Kidney glomerular epithelial cell (primary cell): ENCODE results near the gene C11orf86.
"Not testable (repeated sequence)": the region's sequence is repeated elsewhere in the genome, so short reads cannot be mapped to it uniquely, and the experiment has no call there.

Experiments used
- DNase-seq: peaks from one replicate; lab custom pipeline; 2025; lab: John Stamatoyannopoulos, UW

C11orf86 gene, protein sequence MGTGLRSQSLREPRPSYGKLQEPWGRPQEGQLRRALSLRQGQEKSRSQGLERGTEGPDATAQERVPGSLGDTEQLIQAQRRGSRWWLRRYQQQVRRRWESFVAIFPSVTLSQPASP

DNA sequence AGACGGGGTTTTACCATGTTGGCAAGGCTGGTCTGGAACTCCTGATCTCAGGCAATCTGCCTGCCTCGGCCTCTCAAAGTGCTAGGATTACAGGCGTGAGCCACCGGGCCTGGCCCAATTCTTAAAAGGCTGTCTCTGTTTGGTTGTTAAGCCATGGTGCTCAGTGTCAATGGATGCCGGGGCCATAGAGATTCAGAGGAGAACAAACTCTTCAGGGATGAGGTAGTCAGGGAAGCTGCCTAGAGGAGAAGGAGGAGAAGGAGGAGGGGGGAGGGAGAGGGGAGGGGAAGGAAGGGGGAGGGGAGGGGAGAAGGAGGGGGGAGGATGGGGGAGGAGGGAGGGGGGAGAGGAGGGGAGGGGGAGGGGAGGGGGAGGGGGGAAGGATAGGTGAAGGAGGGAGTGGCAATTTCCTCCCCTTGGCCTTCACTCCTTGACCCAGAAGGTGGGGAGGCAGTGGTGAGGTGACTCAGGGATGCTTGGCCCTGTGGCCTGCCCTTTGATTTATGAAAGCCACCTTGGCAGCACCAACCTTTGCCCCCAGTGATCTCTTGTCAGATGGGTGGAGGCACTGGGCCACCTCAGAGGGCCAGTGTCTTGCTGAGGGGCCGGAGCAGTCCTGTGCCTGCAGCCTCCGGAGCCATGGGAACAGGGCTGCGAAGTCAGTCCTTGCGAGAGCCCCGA lies at the start of gene C11orf86:
TSS of gene C11orf86 (plus strand) at position 581 of the 681 bp plus-strand sequence. CDS start at position 640, 59 bp downstream.
- no peak for DNase-seq

DNA sequence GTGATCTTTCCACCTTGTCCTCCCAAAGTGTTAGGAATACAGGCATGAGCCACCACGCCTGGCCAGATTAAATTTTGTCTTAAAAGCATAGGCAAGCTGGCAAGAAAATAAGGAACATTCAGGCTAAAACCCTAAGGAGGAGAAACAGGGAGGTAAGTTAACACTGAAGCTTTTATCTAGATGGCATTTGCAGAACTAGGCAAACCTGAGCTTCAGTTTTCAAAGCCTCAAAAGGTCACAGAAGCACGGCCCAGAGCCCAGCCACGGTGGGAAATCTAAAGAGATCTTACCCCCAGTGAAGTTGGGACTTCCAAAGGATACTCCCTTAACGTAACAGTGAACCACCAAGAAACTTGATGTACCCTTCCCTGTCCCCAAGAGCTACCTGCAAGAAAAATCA lies 45.4 kb upstream of the C11orf86 start:
- DNase-seq: no peak

DNA sequence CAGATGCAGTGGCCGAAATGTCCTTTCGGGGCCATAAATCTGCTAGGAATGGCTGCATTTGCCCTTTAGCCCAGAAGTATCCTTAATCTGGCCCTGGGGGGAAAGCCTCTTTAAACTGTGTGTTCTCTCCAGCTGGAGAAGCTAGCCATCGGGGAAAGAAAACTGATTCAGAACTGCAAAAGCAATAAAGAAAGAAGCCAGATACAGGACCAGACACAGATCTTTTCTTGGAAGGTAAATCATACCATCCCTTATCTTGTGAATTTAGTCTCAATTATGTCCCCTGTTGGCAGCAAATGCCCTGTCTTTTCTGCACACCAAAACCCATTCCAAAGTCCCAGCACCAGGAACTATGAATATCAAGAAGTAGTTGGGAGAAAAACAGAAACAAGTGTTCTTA lies 42.6 kb upstream of the C11orf86 start:
- no peak for DNase-seq

DNA sequence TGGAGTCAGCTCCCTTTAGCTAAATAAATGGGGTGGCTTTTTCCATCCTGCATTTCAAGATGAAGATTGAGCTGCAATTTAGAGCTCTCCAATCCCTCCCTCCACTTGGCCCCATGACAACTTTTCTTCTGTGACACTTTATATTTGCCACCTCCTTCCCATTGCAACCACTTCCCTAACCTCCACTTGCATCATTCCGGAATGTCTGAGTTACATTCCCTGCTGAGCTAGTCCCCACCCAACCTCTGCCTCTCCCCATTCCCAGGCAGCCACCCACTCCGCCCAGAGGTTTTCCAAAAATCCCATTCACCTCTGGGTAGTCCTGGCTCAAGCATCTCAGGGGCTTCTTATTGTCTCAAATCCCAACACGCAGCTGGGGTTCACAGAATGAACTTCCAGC lies 41.6 kb upstream of the C11orf86 start:
- DNase-seq: no peak

DNA sequence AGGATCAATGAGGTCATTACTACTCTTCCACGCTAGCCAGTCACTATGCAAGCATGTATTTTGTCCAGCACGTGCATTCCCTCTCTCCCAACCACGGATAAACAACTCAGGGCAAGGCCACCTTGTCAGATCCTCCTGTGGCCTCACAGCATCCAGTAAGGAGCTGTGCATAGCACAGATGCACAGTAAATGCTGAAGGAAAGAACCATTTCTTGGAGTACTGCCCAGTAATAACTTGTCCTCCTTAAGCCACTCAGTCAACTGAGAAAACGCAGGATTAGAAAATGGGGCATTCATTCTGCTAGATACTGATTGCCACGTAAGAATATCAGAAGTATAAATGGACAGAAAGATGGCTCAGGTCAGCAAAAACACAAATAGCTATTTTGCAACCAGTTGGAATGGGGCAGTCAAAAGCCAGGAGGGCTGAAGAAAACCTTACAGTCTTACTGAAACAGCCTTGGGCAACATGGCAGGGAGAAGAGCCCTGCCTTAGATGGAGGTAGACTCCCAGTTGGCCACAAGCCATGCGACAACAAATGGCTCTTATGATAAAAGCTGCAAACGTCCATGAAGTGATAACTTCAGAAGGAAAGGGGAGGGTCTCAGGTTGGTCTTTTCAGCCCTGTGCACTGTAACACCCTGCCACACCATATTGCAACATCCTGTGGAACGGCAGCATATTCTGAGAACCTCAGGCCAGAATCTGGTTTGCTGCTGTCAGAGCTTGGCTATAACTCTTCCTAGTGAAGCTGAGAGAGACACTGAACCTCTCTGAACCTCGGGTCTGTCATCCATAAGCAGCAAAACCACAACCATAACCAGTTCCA lies 39.9 kb upstream of the C11orf86 start:
- no peak for DNase-seq

DNA sequence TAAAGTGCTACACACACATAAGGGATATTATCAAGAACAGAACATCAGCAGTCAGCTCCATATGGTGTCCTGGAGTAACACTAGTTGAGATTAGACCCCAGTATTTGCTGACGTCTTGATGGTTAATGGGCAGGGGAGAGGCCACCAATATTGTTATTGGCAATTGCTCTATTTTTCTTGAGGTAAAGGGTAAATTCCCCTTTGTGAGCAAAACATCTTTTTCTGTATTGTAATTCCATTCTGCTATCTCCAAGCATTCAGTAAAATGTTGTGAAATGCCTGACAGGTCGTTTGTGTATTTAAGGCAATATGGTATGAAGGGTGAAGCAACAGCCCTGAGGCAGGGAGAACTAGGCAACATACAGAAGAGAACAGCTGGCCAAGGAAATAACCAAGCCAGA lies 38.8 kb upstream of the C11orf86 start:
- no peak for DNase-seq

- DNase-seq: no peak
These were observed 37.8 kb upstream of the C11orf86 start for GRCh38 chr11:66937193-66937733.

DNA sequence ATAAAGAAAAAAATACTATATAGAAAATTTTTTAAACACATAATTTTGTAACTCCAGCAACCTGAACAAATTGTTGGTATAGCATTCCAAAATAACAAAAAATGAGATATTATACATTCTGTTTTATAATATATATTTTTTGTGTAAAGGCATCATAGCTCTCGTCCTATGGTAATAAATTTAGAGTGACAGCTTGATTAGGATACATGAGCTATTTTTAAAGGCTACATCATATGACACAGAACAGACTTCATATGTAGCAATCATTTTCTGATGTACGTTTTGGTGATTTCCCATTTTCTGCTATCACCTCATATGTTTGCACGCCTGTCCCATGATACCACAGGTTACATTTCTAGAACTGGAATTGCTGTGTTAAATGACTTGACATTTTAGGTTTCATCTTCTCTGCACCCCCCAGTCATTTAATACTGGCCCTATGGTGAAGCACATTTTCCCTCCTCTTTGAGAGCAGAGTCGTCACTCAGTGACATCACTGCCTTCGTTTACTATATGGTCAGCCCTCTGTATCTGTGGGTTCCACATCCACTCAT lies 36.4 kb upstream of the C11orf86 start:
- no peak for DNase-seq

DNA sequence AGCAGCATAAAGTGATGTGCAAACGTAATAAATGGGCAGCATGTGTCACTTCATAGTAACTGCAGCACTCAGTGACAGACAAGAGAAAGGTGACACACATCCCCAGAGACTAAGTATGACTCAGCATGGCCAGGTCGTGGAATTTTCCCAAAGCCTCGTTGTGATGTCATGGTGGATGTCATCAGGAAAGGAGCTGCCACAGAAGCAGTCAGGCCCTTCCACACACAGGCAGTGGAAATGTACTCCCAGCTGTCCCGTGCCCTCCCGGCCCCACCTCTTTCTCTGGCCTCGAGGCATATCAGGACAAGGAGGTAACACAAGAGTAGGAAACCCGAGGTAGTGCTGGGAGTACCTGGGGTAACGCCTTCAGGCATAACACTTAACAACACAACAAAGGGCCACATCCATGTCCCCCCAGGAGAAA lies 25.0 kb upstream of the C11orf86 start:
- DNase-seq: peak; percentile 66

- no peak for DNase-seq
These were observed 24.0 kb upstream of the C11orf86 start for GRCh38 chr11:66951135-66951534.

- DNase-seq: no peak
These were observed 23.2 kb upstream of the C11orf86 start for GRCh38 chr11:66951927-66952337.

DNA sequence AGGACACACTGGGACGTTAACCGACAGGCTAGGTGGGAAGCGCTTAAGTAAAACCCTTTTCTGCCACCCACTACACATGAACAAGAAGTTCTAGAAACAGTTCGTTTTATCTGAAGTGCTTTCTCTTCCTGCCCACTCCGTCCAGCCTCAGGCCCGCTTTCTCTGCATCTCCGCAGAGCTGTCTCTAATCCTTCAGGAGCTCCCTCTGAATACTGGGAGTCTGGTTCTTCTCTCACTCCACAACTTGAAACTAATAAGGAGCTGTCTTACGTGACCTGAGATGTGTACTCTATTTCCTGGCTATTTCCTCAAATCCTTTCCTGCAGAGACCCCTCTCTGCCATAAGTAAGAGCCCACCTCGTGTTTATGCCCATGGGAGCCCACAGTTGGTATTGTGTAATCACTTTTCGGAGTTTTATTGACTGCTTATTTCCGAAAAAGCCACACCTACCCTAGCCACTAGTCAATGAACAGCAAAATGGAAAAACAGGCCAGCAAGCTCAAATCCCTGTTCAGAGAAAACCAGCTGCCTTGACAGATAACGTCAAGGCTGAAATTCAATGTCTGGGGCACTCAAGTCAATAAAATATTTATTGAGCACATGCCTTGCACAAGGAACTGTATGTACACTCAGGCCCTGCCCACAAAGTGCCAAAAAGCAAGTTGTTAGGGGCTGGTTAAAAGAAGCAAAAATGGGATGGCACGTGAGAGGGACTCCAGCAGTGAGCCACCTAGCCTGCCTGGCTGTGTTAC lies 21.8 kb upstream of the C11orf86 start:
- DNase-seq: no peak

- DNase-seq: peak; percentile 85
These were observed 18.3 kb upstream of the C11orf86 start for GRCh38 chr11:66956689-66957290.

- no peak for DNase-seq
These were observed 17.2 kb upstream of the C11orf86 start for GRCh38 chr11:66957971-66958231.

- peak; percentile 98 for DNase-seq
These were observed 16.7 kb upstream of the C11orf86 start, which contains the start of gene PC for GRCh38 chr11:66958232-66958955. TSS of gene PC (minus strand) at chr11:66958383. CDS start at chr11:66872159, 86,224 bp downstream.

DNA sequence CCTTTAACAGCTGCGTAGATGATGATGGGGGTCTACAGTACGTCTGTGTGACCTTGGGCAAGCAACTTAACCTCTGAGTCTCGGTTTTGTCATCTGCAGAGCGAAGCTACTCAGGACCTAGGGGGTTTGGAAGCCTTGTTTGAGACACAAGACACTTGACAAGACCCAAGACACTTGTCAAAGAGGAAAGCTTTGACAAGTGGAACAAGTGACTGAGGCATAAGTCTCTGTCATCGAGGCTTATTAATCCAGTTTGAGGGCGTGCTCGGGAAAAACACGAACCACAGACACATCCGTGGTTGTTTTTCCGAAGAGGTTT lies 16.2 kb upstream of the C11orf86 start:
- no peak for DNase-seq

DNA sequence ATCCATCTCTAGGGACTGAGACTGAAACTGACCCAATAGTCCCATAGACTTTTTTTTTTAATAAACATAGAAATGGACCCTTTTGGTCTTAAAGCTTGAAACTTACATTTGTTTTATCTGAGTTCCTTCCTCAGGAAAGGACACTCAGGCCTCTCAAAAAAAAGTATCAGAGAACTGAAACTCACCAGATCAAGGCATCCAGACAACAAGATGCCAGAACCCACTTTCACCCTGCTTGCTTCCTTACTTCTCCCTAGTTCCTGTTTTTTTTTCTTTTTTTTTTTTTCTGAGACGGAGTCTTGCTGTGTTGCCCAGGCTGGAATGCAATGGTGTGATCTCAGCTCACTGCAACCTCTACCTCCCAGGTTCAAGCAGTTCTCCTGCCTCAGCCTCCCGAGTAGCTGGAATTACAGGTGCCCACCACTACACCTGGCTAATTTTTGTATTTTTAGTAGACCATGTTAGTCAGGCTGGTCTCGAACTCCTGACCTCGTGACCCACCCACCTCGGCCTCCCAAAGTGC lies 13.4 kb upstream of the C11orf86 start:
- DNase-seq: not testable (repeated sequence)

GRCh38 chr11:66962247-66962646 lies 12.9 kb upstream of the C11orf86 start:
- DNase-seq: no peak

DNA sequence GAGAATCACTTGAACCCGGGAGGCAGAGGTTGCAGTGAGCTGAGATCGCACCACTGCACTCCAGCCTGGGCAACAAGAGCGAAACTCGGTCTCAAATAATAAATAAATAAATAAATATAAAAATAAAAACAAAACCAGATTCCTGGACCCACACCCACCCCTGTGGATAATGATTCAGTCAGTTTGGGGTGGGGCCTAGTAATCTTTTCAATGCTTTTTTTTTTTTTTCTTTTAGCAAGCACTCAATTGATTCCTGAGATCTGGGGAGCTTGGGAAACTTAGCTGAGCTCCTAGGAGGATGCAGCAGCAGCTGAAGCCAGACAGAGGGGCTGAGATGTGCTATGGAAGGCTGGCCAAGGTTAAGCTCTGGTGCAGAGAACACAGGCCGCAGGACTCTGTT lies 12.3 kb upstream of the C11orf86 start:
- no peak for DNase-seq

GRCh38 chr11:66964495-66964894 lies 10.6 kb upstream of the C11orf86 start:
- DNase-seq: no peak

- no peak for DNase-seq
These were observed 8.8 kb upstream of the C11orf86 start for GRCh38 chr11:66966351-66966750.
